Epithelial cell of alveolus of lung (primary cell): ENCODE data around the gene EVI2A. TPM values are rescaled to one million over a fixed set of nuclear protein-coding genes. Genes with fewer than 3 reads are reported as not detected.

Experiments
- total RNA-seq: library from RNA; depleted of rRNA; stranded (reverse); fragments of >200 nt; gene quantifications from 2 replicates; pipeline ENCODE4 v1.2.1, GENCODE V29; 2015

EVI2A gene
- total RNA-seq: 0.16 and 1.8 TPM in 2 replicates

GRCh38 chr17:31321481-31321880 lies at the start of gene EVI2A:
TSS of gene EVI2A (minus strand) at chr17:31321622. CDS start at chr17:31319013, 2,609 bp downstream.

GRCh38 chr17:31313982-31314781 lies 7.2 kb downstream of the EVI2A start, which contains the start of gene EVI2B:
TSS of gene EVI2B (minus strand) at chr17:31314054. CDS start at chr17:31305609, 8,445 bp downstream.

GRCh38 chr17:31297090-31297489 lies 24.3 kb downstream of the EVI2A start, which contains the start of gene OMG:
TSS of gene OMG (minus strand) at chr17:31297239. CDS start at chr17:31296331, 908 bp downstream.

Other genes with a start within 250 kb of the EVI2A start
- 26.5 and 33.0 TPM in 2 replicates for gene NF1, start 226.6 kb downstream of the EVI2A start, total RNA-seq
- gene OMG, start 24.4 kb downstream of the EVI2A start, total RNA-seq: 4.1 TPM in 1 of 2 replicates, not detected in the other
- gene EVI2B, start 7.6 kb downstream of the EVI2A start, total RNA-seq: 0.16 and 0.52 TPM in 2 replicates
- gene RAB11FIP4, start 70.1 kb upstream of the EVI2A start, total RNA-seq: under 0.01 and 0.52 TPM in 2 replicates